BE2C (cell line): ENCODE measurements around the gene ZNF341.

ENCODE experiments used
- DNase-seq: peaks from one replicate; pipeline ENCODE4 v3.0.0-alpha.2; 2020
- H3K27me3 ChIP-seq: fragments of 250-450 bp; sonication (Bioruptor Pico); 2 replicates; pipeline ENCODE4 v1.5.1; 2020; ENCODE audit warnings: mild to moderate bottlenecking
- H3K36me3 ChIP-seq: fragments of 250-450 bp; sonication (Bioruptor Pico); 2 replicates; pipeline ENCODE4 v1.5.1; 2020; ENCODE audit warnings: mild to moderate bottlenecking
- H3K4me1 ChIP-seq: fragments of 250-450 bp; sonication (Bioruptor Pico); 2 replicates; pipeline ENCODE4 v1.5.1; 2020
- H3K4me3 ChIP-seq: 2 replicates; pipeline ENCODE4 v1.5.1; 2011; ENCODE audit warnings: low read depth, low read length
- H3K9me3 ChIP-seq: fragments of 250-450 bp; sonication (Bioruptor Pico); 2 replicates; pipeline ENCODE4 v1.5.1; 2020
- TF ChIP-seq, protein P1 (sequence below): IDR thresholded peaks from 2 replicates; pipeline ENCODE4 v1.5.1; 2012; ENCODE audit warnings: mild to moderate bottlenecking, low read depth, low read length

The ZNF341 gene

DNA sequence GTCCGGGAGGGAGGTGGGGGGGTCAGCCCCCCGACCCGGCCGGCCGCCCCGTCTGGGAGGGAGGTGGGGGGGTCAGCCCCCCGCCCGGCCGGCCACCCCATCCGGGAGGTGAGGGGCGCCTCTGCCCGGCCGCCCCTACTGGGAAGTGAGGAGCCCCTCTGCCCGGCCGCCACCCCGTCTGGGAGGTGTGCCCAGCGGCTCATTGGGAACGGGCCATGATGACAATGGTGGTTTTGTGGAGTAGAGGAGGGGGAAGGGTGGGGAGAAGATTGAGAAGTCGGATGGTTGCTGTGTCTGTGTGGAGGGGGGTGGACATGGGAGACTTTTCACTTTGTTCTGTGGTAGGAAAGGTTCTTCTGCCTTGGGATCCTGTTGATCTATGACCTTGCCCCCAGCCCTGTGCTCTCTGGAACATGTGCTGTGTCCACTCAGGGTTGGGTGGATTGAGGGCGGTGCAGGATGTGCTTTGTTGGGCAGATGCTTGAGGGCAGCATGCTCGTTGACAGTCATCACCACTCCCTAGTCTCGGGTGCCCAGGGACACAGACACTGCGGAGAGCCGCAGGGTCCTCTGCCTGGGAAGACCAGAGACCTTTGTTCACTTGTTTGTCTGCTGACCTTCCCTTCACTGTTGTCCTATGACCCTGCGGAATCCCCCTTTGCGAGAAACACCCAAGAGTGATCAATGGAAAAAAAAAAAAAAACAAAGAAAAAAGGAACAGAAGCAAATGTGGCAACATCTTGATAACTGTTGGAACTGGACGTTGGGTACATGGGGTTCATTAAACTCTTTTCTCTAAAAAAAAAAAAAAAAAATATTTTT, 30.0 kb upstream of the ZNF341 start:
- no peak overlapping the region for H3K4me3 ChIP-seq
- DNase-seq = no peak

GRCh38 chr20:33702861-33703260, 28.9 kb upstream of the ZNF341 start:
- no peak overlapping the region for H3K4me3 ChIP-seq
- no peaks in the 10 kb centered on the region for H3K27me3 ChIP-seq
- peak; percentile 75 for DNase-seq
- peaks cover 9% of the 10 kb centered on the region for H3K4me1 ChIP-seq
- no peaks in the 10 kb centered on the region for H3K9me3 ChIP-seq
- H3K36me3 ChIP-seq = no peaks in the 10 kb centered on the region
- TF ChIP-seq, protein P1, sequence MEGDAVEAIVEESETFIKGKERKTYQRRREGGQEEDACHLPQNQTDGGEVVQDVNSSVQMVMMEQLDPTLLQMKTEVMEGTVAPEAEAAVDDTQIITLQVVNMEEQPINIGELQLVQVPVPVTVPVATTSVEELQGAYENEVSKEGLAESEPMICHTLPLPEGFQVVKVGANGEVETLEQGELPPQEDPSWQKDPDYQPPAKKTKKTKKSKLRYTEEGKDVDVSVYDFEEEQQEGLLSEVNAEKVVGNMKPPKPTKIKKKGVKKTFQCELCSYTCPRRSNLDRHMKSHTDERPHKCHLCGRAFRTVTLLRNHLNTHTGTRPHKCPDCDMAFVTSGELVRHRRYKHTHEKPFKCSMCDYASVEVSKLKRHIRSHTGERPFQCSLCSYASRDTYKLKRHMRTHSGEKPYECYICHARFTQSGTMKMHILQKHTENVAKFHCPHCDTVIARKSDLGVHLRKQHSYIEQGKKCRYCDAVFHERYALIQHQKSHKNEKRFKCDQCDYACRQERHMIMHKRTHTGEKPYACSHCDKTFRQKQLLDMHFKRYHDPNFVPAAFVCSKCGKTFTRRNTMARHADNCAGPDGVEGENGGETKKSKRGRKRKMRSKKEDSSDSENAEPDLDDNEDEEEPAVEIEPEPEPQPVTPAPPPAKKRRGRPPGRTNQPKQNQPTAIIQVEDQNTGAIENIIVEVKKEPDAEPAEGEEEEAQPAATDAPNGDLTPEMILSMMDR = no peak

More for the DNA sequence above, 30.0 kb upstream of the ZNF341 start:
- TF ChIP-seq, protein P1 = no peak
- H3K36me3 ChIP-seq = no peaks in the 10 kb centered on the region
- H3K4me1 ChIP-seq = peaks cover 15% of the 10 kb centered on the region
- H3K9me3 ChIP-seq = no peaks in the 10 kb centered on the region
- no peaks in the 10 kb centered on the region for H3K27me3 ChIP-seq

DNA sequence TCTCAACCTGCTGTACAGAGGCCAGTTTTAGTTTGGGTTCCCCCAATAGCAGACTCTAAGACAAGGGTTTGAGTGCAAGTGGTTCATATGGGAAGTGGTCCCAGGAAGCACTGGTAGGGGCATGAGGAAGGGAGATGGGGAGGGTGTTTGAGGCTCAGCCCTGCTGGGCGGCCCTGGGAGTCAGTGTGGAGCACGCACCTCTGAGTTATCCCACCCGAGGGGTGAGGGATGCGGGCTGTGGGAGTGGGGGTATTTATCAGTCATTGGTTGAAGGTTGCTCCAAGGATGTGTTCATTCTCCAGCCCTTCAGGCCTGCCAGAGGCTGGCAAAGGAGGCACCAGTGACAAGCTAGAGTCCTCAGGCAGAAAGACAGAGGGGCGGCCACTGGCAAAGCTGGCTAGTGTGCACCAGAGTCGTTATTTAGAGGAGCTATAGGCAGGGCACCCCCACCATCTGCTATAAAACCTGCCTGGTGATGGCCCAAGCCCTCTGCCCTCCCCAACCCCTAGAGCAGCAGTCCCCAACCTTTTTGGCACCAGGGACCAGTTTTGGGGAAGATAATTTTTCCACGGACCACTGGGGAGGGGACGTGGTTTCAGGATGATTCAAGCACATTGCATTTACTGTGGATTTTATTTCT, 28.2 kb upstream of the ZNF341 start:
- peaks cover 9% of the 10 kb centered on the region for H3K4me1 ChIP-seq
- no peak for DNase-seq
- H3K36me3 ChIP-seq = no peaks in the 10 kb centered on the region
- no peak overlapping the region for H3K4me3 ChIP-seq
- H3K27me3 ChIP-seq = no peaks in the 10 kb centered on the region
- TF ChIP-seq, protein P1 = no peak
- no peaks in the 10 kb centered on the region for H3K9me3 ChIP-seq

DNA sequence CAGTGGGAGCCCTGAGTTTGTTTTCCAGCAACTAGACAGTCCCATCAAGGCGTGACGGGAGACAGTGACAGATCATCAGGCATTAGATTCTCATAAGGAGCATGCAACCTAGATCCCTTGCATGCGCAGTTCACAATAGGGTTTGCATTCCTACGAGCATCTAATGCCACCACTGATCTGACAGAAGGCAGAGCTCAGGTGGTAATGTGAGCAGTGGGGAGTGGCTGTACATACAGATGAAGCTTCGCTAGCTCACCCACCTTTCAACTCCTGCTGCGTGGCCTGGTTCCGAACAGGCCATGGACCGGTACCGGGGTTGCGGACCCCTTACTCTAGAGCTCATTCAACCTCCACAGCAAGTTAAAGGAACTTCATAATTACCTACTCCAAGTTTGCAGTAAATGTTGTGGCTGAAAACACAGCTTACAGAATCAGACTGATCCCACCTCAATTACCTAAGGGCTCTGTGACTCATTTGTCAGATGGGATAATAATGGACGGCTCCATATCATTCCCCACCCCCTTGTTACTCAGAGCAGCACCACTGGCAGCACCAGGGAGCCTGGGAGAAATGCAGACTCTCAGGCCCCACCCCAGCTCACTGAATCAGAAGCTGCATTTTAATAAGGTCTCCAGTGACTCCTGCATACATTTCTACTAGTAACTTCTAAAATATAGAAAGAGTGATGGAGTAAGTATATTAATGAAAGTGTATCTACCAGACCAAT, 27.4 kb upstream of the ZNF341 start:
- no peaks in the 10 kb centered on the region for H3K9me3 ChIP-seq
- H3K36me3 ChIP-seq = no peaks in the 10 kb centered on the region
- TF ChIP-seq, protein P1 = no peak
- H3K4me1 ChIP-seq = peaks cover 9% of the 10 kb centered on the region
- no peak overlapping the region for H3K4me3 ChIP-seq
- no peak for DNase-seq
- no peaks in the 10 kb centered on the region for H3K27me3 ChIP-seq

GRCh38 chr20:33707668-33708067, 24.1 kb upstream of the ZNF341 start:
- H3K4me1 ChIP-seq = peaks cover 8% of the 10 kb centered on the region
- TF ChIP-seq, protein P1 = no peak
- H3K36me3 ChIP-seq = no peaks in the 10 kb centered on the region
- H3K4me3 ChIP-seq = no peak overlapping the region
- no peaks in the 10 kb centered on the region for H3K9me3 ChIP-seq
- DNase-seq = no peak
- no peaks in the 10 kb centered on the region for H3K27me3 ChIP-seq
